LoVo (cell line): ENCODE results near the gene MCF2L.

ENCODE experiments used
- DNase-seq: peaks from one replicate; pipeline ENCODE4 v3.0.0-alpha.2; 2016; ENCODE audit warnings: low spot score

Gene MCF2L

GRCh38 chr13:112998521-112999280 is 29.7 kb downstream of the MCF2L start:
- DNase-seq = no peak

- DNase-seq = no peak
These were observed 30.6 kb downstream of the MCF2L start for GRCh38 chr13:112999414-113000177.

- DNase-seq = no peak
These were observed 31.6 kb downstream of the MCF2L start for GRCh38 chr13:113000575-113000974.

- DNase-seq = no peak
These were observed 32.5 kb downstream of the MCF2L start for GRCh38 chr13:113001241-113002140.

- DNase-seq = no peak
These were observed 33.3 kb downstream of the MCF2L start for GRCh38 chr13:113002206-113002912.

GRCh38 chr13:113002913-113003290 is 33.9 kb downstream of the MCF2L start:
- DNase-seq = no peak

GRCh38 chr13:113004126-113004525 is 35.1 kb downstream of the MCF2L start:
- no peak for DNase-seq

GRCh38 chr13:113005076-113005865 is 36.3 kb downstream of the MCF2L start:
- no peak for DNase-seq

GRCh38 chr13:113005997-113006396 is 37.0 kb downstream of the MCF2L start:
- DNase-seq = no peak

GRCh38 chr13:113006660-113007059 is 37.6 kb downstream of the MCF2L start:
- DNase-seq = no peak

- DNase-seq = no peak
These were observed 39.8 kb downstream of the MCF2L start for GRCh38 chr13:113008851-113009250.

- no peak for DNase-seq
These were observed 40.9 kb downstream of the MCF2L start for GRCh38 chr13:113009743-113010509.

GRCh38 chr13:113010510-113010865 is 41.5 kb downstream of the MCF2L start:
- no peak for DNase-seq

- DNase-seq = no peak
These were observed 44.3 kb downstream of the MCF2L start for GRCh38 chr13:113013303-113013702.

- no peak for DNase-seq
These were observed 45.1 kb downstream of the MCF2L start for GRCh38 chr13:113013878-113014751.

GRCh38 chr13:113014752-113015745 is 46.0 kb downstream of the MCF2L start:
- no peak for DNase-seq

GRCh38 chr13:113015826-113016525 is 47.0 kb downstream of the MCF2L start:
- DNase-seq = no peak
